Measurements from ENCODE around the gene CWC25.
"Not testable (repeated sequence)": the region's sequence is repeated elsewhere in the genome, so short reads cannot be mapped to it uniquely, and the experiment has no call there.

CWC25 gene

DNA sequence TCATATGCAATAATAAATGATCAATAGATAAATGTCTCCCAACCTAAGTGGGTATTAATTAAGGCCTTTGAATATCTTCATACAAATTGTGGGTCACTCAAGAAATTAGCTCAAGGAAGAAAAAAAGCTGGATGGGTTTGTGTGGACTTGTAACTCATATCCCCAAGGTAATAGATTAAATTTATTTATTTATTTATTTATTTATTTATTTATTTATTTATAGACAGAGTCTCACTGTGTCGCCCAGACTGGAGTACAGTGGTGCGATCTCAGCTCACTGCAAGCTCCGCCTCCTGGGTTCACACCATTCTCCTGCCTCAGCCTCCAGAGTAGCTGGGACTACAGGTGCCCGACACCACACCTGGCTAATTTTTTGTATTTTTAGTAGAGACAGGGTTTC is 37.1 kb downstream of the CWC25 start:
- DNase-seq, H3K4me1 Mint-ChIP-seq, H3K4me3 Mint-ChIP-seq, H3K27ac Mint-ChIP-seq, H3K27me3 Mint-ChIP-seq, H3K9me3 Mint-ChIP-seq: not testable (repeated sequence)
- peaks cover 23% of the 10 kb centered on the region for H3K36me3 Mint-ChIP-seq
- CTCF ChIA-PET: interaction anchor here (0.7 kb wide), 1 partner anchor 130 kb away, joined by 3 read pairs; no protein-coding TSS in a partner anchor

- Mint-ChIP-seq H3K36me3 (peaks cover 28% of the 10 kb centered on the region), H3K27ac (no peak overlapping the region)
- CTCF ChIA-PET: no interaction called here
Observed at GRCh38 chr17:38786372-38786771, 38.7 kb downstream of the CWC25 start.

DNA sequence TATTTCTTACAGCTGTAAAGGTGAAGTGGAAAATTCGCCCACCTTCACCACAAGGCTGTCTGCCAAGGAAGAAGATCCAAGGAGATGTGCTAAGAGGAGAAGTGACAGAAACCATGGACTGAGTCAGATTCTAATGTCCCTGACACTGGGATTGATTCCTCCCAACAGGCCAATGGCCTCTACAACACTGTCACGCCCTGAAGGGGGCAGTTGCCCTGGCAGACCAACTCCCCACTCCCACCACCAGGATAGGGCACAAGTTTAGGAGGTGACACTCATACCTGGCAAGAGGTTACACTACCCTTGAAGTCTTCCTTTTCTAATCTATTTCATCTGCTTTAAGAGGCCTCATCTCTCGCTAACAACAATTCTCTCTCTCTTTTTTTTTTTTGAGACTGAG is 41.9 kb downstream of the CWC25 start:
- Mint-ChIP-seq H3K27me3 (no peaks in the 10 kb centered on the region), H3K9me3 (no peaks in the 10 kb centered on the region), H3K27ac (no peak overlapping the region), H3K4me3 (no peak overlapping the region), H3K36me3 (peaks cover 39% of the 10 kb centered on the region), H3K4me1 (no peaks in the 10 kb centered on the region)
- CTCF ChIA-PET: no interaction called here
- DNase-seq: no peak

More at GRCh38 chr17:38786372-38786771, 38.7 kb downstream of the CWC25 start:
- Mint-ChIP-seq H3K4me1 (no peaks in the 10 kb centered on the region), H3K4me3 (no peak overlapping the region), H3K27me3 (no peaks in the 10 kb centered on the region), H3K9me3 (no peaks in the 10 kb centered on the region)
- no peak for DNase-seq

DNA sequence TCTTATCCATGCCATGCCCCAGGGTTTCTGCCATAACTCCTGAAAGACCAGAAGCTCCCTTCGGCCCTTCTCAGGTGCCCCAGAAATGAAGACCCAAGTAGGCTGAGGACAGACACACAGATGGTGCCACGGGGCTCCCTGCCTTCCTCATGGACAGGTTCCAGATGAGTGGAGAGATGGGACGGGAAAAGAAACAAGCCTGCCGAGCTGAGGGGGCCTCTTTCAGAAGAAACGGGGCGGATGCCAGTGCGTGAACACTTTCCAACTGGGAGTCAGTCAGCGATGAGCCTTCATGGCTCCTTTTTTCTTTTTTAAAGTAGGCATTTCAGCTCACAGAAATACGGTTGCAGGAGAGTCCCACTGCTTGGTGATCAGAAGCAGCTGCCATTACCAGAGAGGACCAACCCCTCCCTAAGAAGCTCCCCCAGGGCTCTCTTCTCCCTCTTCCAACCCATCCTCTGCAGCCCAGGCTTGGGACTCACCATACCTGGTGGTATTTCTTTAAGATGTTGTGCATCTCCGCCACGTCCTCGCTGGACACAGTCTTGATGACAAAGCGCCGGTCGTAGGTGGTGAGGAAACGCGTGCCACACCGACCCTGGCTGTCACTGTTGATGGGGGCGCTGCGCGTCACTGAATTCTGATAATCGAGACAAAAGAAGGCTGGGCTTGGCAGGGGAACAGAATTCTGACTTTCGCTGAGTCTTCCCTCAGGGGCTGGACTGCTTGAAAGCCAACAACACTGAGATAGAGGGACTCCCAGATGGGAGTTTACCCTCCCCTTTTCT is 45.0 kb downstream of the CWC25 start:
- H3K4me1 Mint-ChIP-seq: no peaks in the 10 kb centered on the region
- CTCF ChIA-PET: interaction anchor here (1.8 kb wide), 1 partner anchor 195 kb away, joined by 3 read pairs; no protein-coding TSS in a partner anchor

GRCh38 chr17:38777641-38778250 is 47.4 kb downstream of the CWC25 start:
- no peaks in the 10 kb centered on the region for H3K4me1 Mint-ChIP-seq
- H3K27ac Mint-ChIP-seq: no peak overlapping the region
- no peak for DNase-seq
- no peak overlapping the region for H3K4me3 Mint-ChIP-seq
- peaks cover 53% of the 10 kb centered on the region for H3K36me3 Mint-ChIP-seq
- CTCF ChIA-PET: no interaction called here
- no peaks in the 10 kb centered on the region for H3K27me3 Mint-ChIP-seq
- H3K9me3 Mint-ChIP-seq: no peaks in the 10 kb centered on the region

More for the DNA sequence above, 45.0 kb downstream of the CWC25 start:
- no peak for DNase-seq
- H3K27ac Mint-ChIP-seq: no peak overlapping the region
- H3K9me3 Mint-ChIP-seq: no peaks in the 10 kb centered on the region
- no peaks in the 10 kb centered on the region for H3K27me3 Mint-ChIP-seq
- no peak overlapping the region for H3K4me3 Mint-ChIP-seq
- H3K36me3 Mint-ChIP-seq: peaks cover 46% of the 10 kb centered on the region

- H3K4me3 Mint-ChIP-seq: no peak overlapping the region
- H3K27me3 Mint-ChIP-seq: no peaks in the 10 kb centered on the region
- CTCF ChIA-PET: no interaction called here
- no peaks in the 10 kb centered on the region for H3K9me3 Mint-ChIP-seq
- peaks cover 53% of the 10 kb centered on the region for H3K36me3 Mint-ChIP-seq
- no peak overlapping the region for H3K27ac Mint-ChIP-seq
- H3K4me1 Mint-ChIP-seq: no peaks in the 10 kb centered on the region
- DNase-seq: no peak
Observed at GRCh38 chr17:38773258-38773657, 51.9 kb downstream of the CWC25 start.

GRCh38 chr17:38768417-38768816 is 56.7 kb downstream of the CWC25 start:
- Mint-ChIP-seq H3K4me1 (peaks cover 3% of the 10 kb centered on the region), H3K27me3 (no peaks in the 10 kb centered on the region), H3K27ac (no peak overlapping the region)

GRCh38 chr17:38766341-38766740 is 58.8 kb downstream of the CWC25 start:
- no peak overlapping the region for H3K4me3 Mint-ChIP-seq
- no peak overlapping the region for H3K27ac Mint-ChIP-seq
- CTCF ChIA-PET: no interaction called here
- no peak for DNase-seq
- H3K36me3 Mint-ChIP-seq: peaks cover 71% of the 10 kb centered on the region
- H3K4me1 Mint-ChIP-seq: peaks cover 8% of the 10 kb centered on the region
- H3K9me3 Mint-ChIP-seq: no peaks in the 10 kb centered on the region
- no peaks in the 10 kb centered on the region for H3K27me3 Mint-ChIP-seq

More at GRCh38 chr17:38768417-38768816, 56.7 kb downstream of the CWC25 start:
- Mint-ChIP-seq H3K4me3 (no peak overlapping the region), H3K36me3 (peaks cover 70% of the 10 kb centered on the region), H3K9me3 (no peaks in the 10 kb centered on the region)
- CTCF ChIA-PET: no interaction called here
- DNase-seq: no peak

- Mint-ChIP-seq H3K9me3 (no peaks in the 10 kb centered on the region), H3K4me1 (peaks cover 16% of the 10 kb centered on the region), H3K4me3 (no peak overlapping the region), H3K27ac (peak overlapping the region; percentile 63), H3K36me3 (peaks cover 59% of the 10 kb centered on the region), H3K27me3 (no peaks in the 10 kb centered on the region)
- CTCF ChIA-PET: interaction anchor here (0.9 to 1.3 kb wide), 3 partner anchors 19 to 413 kb away, joined by 3 to 4 read pairs (median 3); no protein-coding TSS in a partner anchor
- DNase-seq: no peak
Observed at GRCh38 chr17:38762231-38762630, 62.9 kb downstream of the CWC25 start.

- no peaks in the 10 kb centered on the region for H3K9me3 Mint-ChIP-seq
- H3K27me3 Mint-ChIP-seq: no peaks in the 10 kb centered on the region
- peak; percentile 62 for DNase-seq
- H3K36me3 Mint-ChIP-seq: peaks cover 53% of the 10 kb centered on the region
- no peak overlapping the region for H3K4me3 Mint-ChIP-seq
- H3K4me1 Mint-ChIP-seq: peaks cover 16% of the 10 kb centered on the region
- peak overlapping the region; percentile 64 for H3K27ac Mint-ChIP-seq
- CTCF ChIA-PET: interaction anchor here (1.0 to 1.3 kb wide), 2 partner anchors 20 to 413 kb away, joined by 3 read pairs; no protein-coding TSS in a partner anchor
Observed at GRCh38 chr17:38761612-38762011, 63.5 kb downstream of the CWC25 start.

DNA sequence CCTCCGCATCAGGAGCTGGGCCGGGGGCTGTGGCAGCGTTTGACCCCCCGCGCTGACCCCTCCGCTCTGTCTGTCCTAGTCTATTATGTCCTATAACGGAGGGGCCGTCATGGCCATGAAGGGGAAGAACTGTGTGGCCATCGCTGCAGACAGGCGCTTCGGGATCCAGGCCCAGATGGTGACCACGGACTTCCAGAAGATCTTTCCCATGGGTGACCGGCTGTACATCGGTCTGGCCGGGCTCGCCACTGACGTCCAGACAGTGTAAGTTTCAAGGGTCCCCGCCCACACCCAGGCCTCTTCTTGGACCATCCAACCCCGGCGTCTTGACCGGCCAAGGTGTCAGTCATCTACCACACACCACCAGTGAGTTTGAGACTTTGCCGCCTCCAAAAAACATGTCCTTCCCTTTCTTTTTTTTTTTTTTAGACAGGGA is 72.0 kb downstream of the CWC25 start:
- peak overlapping the region; percentile 93 for H3K4me3 Mint-ChIP-seq
- peaks cover 24% of the 10 kb centered on the region for H3K36me3 Mint-ChIP-seq
- H3K27ac Mint-ChIP-seq: peak overlapping the region; percentile 92
- H3K9me3 Mint-ChIP-seq: no peaks in the 10 kb centered on the region
- CTCF ChIA-PET: no interaction called here
- H3K27me3 Mint-ChIP-seq: peaks cover 42% of the 10 kb centered on the region
- H3K4me1 Mint-ChIP-seq: peaks cover 46% of the 10 kb centered on the region
- DNase-seq: no peak

DNA sequence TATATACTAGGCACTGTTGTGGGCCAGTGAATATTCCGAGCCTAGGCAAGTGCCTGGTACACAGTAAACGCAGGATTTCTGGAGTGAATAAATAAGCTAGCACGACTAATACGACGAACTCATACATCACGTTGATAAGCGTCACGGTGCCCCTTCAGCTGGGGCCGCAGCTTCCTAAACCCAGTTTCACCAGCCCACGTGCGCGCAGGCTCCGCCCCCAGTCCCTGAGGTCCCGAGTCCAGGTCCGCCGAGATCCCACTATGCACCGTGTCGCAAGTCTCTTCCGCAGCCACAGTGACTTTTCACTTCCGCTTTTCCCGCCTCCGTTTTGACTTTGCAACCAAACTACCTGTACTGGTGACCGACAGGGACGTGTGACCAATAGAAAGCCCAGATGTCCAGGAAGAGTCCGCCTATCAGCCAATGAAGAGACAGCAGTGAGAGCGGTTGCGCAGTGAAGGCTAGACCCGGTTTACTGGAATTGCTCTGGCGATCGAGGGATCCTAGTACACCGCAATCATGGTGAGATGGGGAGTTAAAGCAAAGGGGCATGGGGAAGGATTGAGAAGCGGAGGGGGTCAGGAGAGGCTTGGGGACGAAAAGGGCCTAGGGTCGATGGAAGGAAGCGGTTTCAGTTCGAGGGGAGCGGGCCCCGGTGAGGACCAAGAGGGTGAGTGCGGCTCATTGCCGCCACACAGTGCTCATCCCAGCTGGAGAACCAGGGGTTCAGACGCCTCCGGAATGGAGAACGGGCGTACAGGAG is 72.6 kb downstream of the CWC25 start, which contains the start of gene PSMB3:
Gene PSMB3, plus strand, starts transcription at position 434 of the 763 bp plus-strand sequence. Its CDS starts 86 bp downstream, at position 520.
- Mint-ChIP-seq H3K9me3 (no peaks in the 10 kb centered on the region), H3K4me3 (peak within 1 kb of the TSS; percentile 93), H3K27ac (peak within 1 kb of the TSS; percentile 92), H3K36me3 (peaks cover 24% of the 10 kb centered on the region), H3K4me1 (peaks cover 48% of the 10 kb centered on the region), H3K27me3 (peaks cover 48% of the 10 kb centered on the region)
- CTCF ChIA-PET: interaction anchor here (1.3 kb wide), 1 partner anchor 17 kb away, joined by 4 read pairs; no protein-coding TSS in a partner anchor
- peak; percentile 98 for DNase-seq

- peaks cover 54% of the 10 kb centered on the region for H3K27me3 Mint-ChIP-seq
- peak overlapping the region; percentile 92 for H3K27ac Mint-ChIP-seq
- peaks cover 49% of the 10 kb centered on the region for H3K4me1 Mint-ChIP-seq
- DNase-seq: peak; percentile 88
- peaks cover 24% of the 10 kb centered on the region for H3K36me3 Mint-ChIP-seq
- CTCF ChIA-PET: interaction anchor here (1.3 kb wide), 1 partner anchor 17 kb away, joined by 4 read pairs; no protein-coding TSS in a partner anchor
- peak overlapping the region; percentile 93 for H3K4me3 Mint-ChIP-seq
- no peaks in the 10 kb centered on the region for H3K9me3 Mint-ChIP-seq
Observed at GRCh38 chr17:38751808-38752307, 73.3 kb downstream of the CWC25 start.
